Gastroesophageal sphincter (tissue), 3 donors: ENCODE results near the gene MRPL58.

Source experiments
- EP300 ChIP-seq: sonication (generic); formaldehyde crosslinking; IDR thresholded peaks from one replicate; pipeline ENCODE4 v1.6.1; 2017; ENCODE audit warnings: antibody characterized with exemption, mild to moderate bottlenecking
- POLR2AphosphoS5 ChIP-seq: sonication (generic); formaldehyde crosslinking; IDR thresholded peaks from one replicate; pipeline ENCODE4 v1.6.1; 2017; ENCODE audit warnings: antibody characterized with exemption
- TF ChIP-seq, protein P1 (sequence below), 4 experiments: fragments of 200-600 bp in 2 of 4; fragments of 450-650 bp in 2 of 4; sonication (generic) in 1 of 4; IDR thresholded peaks; one replicate each; pipeline ENCODE4 v1.5.1; 2017 to 2019; ENCODE audit warnings: antibody characterized with exemption in 4 of 4, mild to moderate bottlenecking in 2 of 4, moderate library complexity in 2 of 4

DNA sequence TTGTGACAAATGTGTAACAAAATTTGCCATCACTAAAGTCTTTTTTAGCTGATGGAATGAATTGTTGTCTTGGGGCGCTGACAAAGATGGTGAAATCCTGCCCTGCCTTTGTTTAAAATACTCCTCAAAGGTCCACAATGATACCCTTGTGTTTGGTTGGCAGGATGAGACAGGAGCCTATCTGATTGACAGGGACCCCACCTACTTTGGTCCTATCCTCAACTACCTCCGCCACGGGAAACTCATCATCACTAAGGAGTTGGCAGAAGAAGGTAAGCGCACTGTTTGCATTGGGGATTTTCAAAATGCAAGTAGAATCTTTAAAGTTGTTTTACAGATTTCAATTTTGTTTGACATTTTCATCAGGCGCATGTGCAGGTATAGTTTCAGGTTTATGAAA lies 36.6 kb downstream of the MRPL58 start:
- TF ChIP-seq EP300 = no peak
- TF ChIP-seq, protein P1, sequence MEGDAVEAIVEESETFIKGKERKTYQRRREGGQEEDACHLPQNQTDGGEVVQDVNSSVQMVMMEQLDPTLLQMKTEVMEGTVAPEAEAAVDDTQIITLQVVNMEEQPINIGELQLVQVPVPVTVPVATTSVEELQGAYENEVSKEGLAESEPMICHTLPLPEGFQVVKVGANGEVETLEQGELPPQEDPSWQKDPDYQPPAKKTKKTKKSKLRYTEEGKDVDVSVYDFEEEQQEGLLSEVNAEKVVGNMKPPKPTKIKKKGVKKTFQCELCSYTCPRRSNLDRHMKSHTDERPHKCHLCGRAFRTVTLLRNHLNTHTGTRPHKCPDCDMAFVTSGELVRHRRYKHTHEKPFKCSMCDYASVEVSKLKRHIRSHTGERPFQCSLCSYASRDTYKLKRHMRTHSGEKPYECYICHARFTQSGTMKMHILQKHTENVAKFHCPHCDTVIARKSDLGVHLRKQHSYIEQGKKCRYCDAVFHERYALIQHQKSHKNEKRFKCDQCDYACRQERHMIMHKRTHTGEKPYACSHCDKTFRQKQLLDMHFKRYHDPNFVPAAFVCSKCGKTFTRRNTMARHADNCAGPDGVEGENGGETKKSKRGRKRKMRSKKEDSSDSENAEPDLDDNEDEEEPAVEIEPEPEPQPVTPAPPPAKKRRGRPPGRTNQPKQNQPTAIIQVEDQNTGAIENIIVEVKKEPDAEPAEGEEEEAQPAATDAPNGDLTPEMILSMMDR (IDR thresholded peaks at IDR 0.05) = no peak
- no peak for TF ChIP-seq POLR2AphosphoS5
